H9 (cell line): ENCODE data around the gene SERPINH1. TPM values are rescaled to one million over a fixed set of nuclear protein-coding genes. Genes with fewer than 3 reads are reported as not detected.
A peak's percentile ranks its signal among the peaks of the same experiment; 100 is the strongest.

Experiments
- DNase-seq: peaks from one replicate; pipeline ENCODE4 v3.0.0-alpha.2; 2017
- H2AFZ ChIP-seq: one replicate; pipeline ENCODE4 v1.6.1; 2013; ENCODE audit warnings: mild to moderate bottlenecking, low read length, control low read depth, moderate library complexity
- H2AK5ac ChIP-seq: 2 replicates; pipeline ENCODE4 v1.6.1; 2013; ENCODE audit warnings: low read length, control low read depth, mixed read lengths; ENCODE audit not compliant: insufficient read length
- H2BK120ac ChIP-seq: one replicate; pipeline ENCODE4 v1.6.1; 2013; ENCODE audit warnings: low read depth, mild to moderate bottlenecking, low read length, control low read depth, inconsistent platforms; ENCODE audit not compliant: poor library complexity, severe bottlenecking
- H2BK12ac ChIP-seq: 2 replicates; pipeline ENCODE4 v1.6.1; 2013; ENCODE audit warnings: low read length, control low read depth, mixed read lengths, low read depth; ENCODE audit not compliant: insufficient read length
- H2BK15ac ChIP-seq: 2 replicates; pipeline ENCODE4 v1.6.1; 2013; ENCODE audit warnings: low read depth, low read length, control low read depth
- H2BK20ac ChIP-seq: one replicate; pipeline ENCODE4 v1.6.1; 2013; ENCODE audit warnings: low read depth, mild to moderate bottlenecking, low read length, control low read depth, inconsistent platforms; ENCODE audit not compliant: poor library complexity, severe bottlenecking
- H2BK5ac ChIP-seq: 2 replicates; pipeline ENCODE4 v1.6.1; 2013; ENCODE audit warnings: low read length, control low read depth, mixed read lengths; ENCODE audit not compliant: insufficient read length
- H3K14ac ChIP-seq: 2 replicates; pipeline ENCODE4 v1.6.1; 2013; ENCODE audit warnings: low read length, control low read depth; ENCODE audit not compliant: insufficient read depth
- H3K18ac ChIP-seq: 2 replicates; pipeline ENCODE4 v1.6.1; 2013; ENCODE audit warnings: low read depth, mild to moderate bottlenecking, mixed read lengths, low read length, control low read depth; ENCODE audit not compliant: insufficient read length
- H3K23ac ChIP-seq: 2 replicates; pipeline ENCODE4 v1.6.1; 2013; ENCODE audit warnings: low read length, control low read depth, mixed read lengths, low read depth; ENCODE audit not compliant: insufficient read length
- H3K23me2 ChIP-seq: 2 replicates; pipeline ENCODE4 v1.6.1; 2013; ENCODE audit warnings: low read depth, mild to moderate bottlenecking, mixed read lengths, low read length, control low read depth; ENCODE audit not compliant: insufficient read length, poor library complexity, severe bottlenecking
- H3K27ac ChIP-seq: 2 replicates; pipeline ENCODE4 v1.5.1; 2013; ENCODE audit warnings: low read length, control low read depth, mixed read lengths, low read depth; ENCODE audit not compliant: insufficient read length
- H3K27me3 ChIP-seq: 2 replicates; pipeline ENCODE4 v1.6.1; 2013; ENCODE audit warnings: low read length, control low read depth, inconsistent platforms; ENCODE audit not compliant: insufficient read depth
- H3K4ac ChIP-seq: 2 replicates; pipeline ENCODE4 v1.6.1; 2013; ENCODE audit warnings: low read depth, mild to moderate bottlenecking, control low read depth, inconsistent platforms, low read length, moderate library complexity
- H3K4me1 ChIP-seq: 2 replicates; pipeline ENCODE4 v1.6.1; 2013; ENCODE audit warnings: low read length, control low read depth, inconsistent platforms; ENCODE audit not compliant: insufficient read depth
- H3K4me2 ChIP-seq: 2 replicates; pipeline ENCODE4 v1.6.1; 2013; ENCODE audit warnings: low read length, control low read depth, mixed read lengths; ENCODE audit not compliant: insufficient read length, insufficient read depth
- H3K56ac ChIP-seq: 2 replicates; pipeline ENCODE4 v1.6.1; 2013; ENCODE audit warnings: low read depth, mild to moderate bottlenecking, mixed read lengths, low read length, control low read depth; ENCODE audit not compliant: insufficient read length
- H3K79me1 ChIP-seq: 2 replicates; pipeline ENCODE4 v1.6.1; 2013; ENCODE audit warnings: low read depth, mild to moderate bottlenecking, moderate library complexity, low read length, control low read depth, inconsistent platforms; ENCODE audit not compliant: insufficient read depth, poor library complexity, severe bottlenecking
- H3K79me2 ChIP-seq: 2 replicates; pipeline ENCODE4 v1.6.1; 2013; ENCODE audit warnings: low read length, control low read depth, inconsistent platforms; ENCODE audit not compliant: insufficient read depth
- H3K9ac ChIP-seq: 2 replicates; pipeline ENCODE4 v1.6.1; 2013; ENCODE audit warnings: low read length, control low read depth, mixed read lengths; ENCODE audit not compliant: insufficient read length; ENCODE audit errors: extremely low read depth
- H3K9me3 ChIP-seq: one replicate; pipeline ENCODE4 v1.6.1; 2013; ENCODE audit warnings: low read depth, low read length, inconsistent platforms; ENCODE audit not compliant: control insufficient read depth
- H3T11ph ChIP-seq: one replicate; pipeline ENCODE4 v1.6.1; 2013; ENCODE audit warnings: mild to moderate bottlenecking, low read length, control low read depth, inconsistent platforms
- H4K20me1 ChIP-seq: one replicate; pipeline ENCODE4 v1.6.1; 2013; ENCODE audit not compliant: control insufficient read depth, insufficient read length, insufficient read depth
- H4K5ac ChIP-seq: 2 replicates; pipeline ENCODE4 v1.6.1; 2013; ENCODE audit warnings: low read depth, mild to moderate bottlenecking, mixed read lengths, low read length, control low read depth; ENCODE audit not compliant: insufficient read length
- H4K8ac ChIP-seq: replicated peaks from 2 replicates; pipeline ENCODE4 v1.6.1; 2013; ENCODE audit warnings: low read length, control low read depth, mixed read lengths, low read depth; ENCODE audit not compliant: insufficient read length
- H4K91ac ChIP-seq: 2 replicates; pipeline ENCODE4 v1.6.1; 2013; ENCODE audit warnings: low read depth, mild to moderate bottlenecking, moderate library complexity, mixed read lengths, low read length, control low read depth; ENCODE audit not compliant: insufficient read length
- H3K27ac Mint-ChIP-seq, 3 experiments: 2 replicates in 2 of 3; 3 replicates in 1 of 3; pipeline ENCODE4 v1.8.0; 2020 to 2021; ENCODE audit warnings: mixed read lengths in 3 of 3, mild to moderate bottlenecking in 1 of 3, moderate library complexity in 1 of 3
- H3K27me3 Mint-ChIP-seq: 2 replicates; pipeline ENCODE4 v1.8.0; 2021; ENCODE audit warnings: low read depth, mild to moderate bottlenecking, moderate library complexity, mixed read lengths
- H3K36me3 Mint-ChIP-seq, 3 experiments: 2 replicates in 2 of 3; 3 replicates in 1 of 3; pipeline ENCODE4 v1.8.0; 2020 to 2021; ENCODE audit warnings: low read depth in 3 of 3, mixed read lengths in 3 of 3; ENCODE audit not compliant: insufficient read depth in 1 of 3
- H3K4me1 Mint-ChIP-seq, 2 experiments: 2 replicates each; pipeline ENCODE4 v1.8.0; 2020; ENCODE audit warnings: mixed read lengths in 2 of 2
- H3K4me3 Mint-ChIP-seq, 2 experiments: 2 replicates in 1 of 2; 3 replicates in 1 of 2; pipeline ENCODE4 v1.8.0; 2020 to 2021; ENCODE audit warnings: mild to moderate bottlenecking in 2 of 2, mixed read lengths in 2 of 2, moderate library complexity in 1 of 2
- H3K9me3 Mint-ChIP-seq, 2 experiments: 2 replicates in 1 of 2; 3 replicates in 1 of 2; pipeline ENCODE4 v1.8.0; 2020; ENCODE audit warnings: mild to moderate bottlenecking in 2 of 2, mixed read lengths in 2 of 2, moderate library complexity in 1 of 2
- WGBS: extraction: QIAGEN DNeasy Blood & Tissue Kit; methylation state at CpG from one replicate; pipeline ENCODE4 v1.1.7; 2013; ENCODE audit warnings: missing lambda C conversion rate, low lambda C conversion rate, mixed read lengths; ENCODE audit not compliant: insufficient read length; ENCODE audit errors: extremely low coverage; 5-methylcytosine and 5-hydroxymethylcytosine counted together
- total RNA-seq: library from RNA; stranded (reverse); gene quantifications from 2 replicates; pipeline ENCODE4 v1.2.1, GENCODE V29; 2021
- TF ChIP-seq, protein P1 (sequence below): fragments of 200-600 bp; sonication (generic); conservative IDR thresholded peaks from 3 replicates; pipeline ENCODE4 v1.8.0; 2021; ENCODE audit warnings: antibody characterized with exemption, mild to moderate bottlenecking

Gene SERPINH1
- total RNA-seq, 1 experiment from 2014 or later, result 253 TPM

DNA sequence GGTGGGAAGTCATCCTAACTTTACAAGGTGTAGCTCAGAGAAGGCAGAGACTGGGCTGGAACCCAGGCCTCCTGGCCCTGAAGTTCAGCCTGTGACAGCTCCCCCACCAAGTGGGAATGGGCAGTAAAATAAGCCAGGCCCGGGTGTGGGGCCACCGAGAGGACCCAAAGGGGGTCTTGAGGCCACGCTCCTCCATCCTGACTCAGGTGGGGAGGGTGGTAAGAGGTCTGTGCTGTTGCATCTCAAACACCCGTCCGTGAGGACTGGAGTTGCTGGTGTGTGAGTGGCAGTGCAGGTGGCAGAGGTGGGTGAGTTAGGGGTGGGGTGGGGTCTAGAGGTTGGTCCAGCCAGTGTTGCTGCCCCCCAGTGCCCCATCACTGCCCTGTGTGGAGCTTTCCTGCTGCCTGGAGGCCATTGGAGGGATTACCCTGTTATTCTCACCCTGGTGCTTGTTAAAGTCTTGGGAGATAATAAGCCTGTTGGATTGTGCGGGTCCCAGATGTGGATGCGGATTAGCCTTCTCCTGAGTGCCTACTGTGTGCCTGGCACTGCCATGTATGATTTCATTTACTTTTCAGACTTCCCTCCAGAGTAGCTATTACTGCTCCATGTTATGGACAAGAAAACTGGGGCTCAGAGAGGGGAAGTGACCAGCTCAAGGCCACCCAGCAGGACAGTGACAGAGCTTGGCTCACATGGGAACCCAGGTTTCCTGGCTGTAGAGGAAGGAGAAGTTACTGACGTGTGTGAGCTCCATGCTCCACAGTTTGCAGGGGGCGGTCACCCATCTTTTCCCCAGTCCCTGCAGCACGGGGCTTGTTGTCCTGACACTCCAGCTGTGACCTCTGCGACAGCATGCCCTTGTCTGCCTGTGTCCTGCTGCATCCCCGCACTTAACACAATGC, 12.9 kb downstream of the SERPINH1 start:
- H4K8ac ChIP-seq, result no peak overlapping the region
- no peak overlapping the region for H3K23ac ChIP-seq
- H3K9me3 Mint-ChIP-seq, result no peaks in the 10 kb centered on the region
- peaks cover 23 to 49% (median 42%) of the 10 kb centered on the region in 3 experiments for H3K36me3 Mint-ChIP-seq
- H4K91ac ChIP-seq, result no peak overlapping the region
- TF ChIP-seq, protein P1, sequence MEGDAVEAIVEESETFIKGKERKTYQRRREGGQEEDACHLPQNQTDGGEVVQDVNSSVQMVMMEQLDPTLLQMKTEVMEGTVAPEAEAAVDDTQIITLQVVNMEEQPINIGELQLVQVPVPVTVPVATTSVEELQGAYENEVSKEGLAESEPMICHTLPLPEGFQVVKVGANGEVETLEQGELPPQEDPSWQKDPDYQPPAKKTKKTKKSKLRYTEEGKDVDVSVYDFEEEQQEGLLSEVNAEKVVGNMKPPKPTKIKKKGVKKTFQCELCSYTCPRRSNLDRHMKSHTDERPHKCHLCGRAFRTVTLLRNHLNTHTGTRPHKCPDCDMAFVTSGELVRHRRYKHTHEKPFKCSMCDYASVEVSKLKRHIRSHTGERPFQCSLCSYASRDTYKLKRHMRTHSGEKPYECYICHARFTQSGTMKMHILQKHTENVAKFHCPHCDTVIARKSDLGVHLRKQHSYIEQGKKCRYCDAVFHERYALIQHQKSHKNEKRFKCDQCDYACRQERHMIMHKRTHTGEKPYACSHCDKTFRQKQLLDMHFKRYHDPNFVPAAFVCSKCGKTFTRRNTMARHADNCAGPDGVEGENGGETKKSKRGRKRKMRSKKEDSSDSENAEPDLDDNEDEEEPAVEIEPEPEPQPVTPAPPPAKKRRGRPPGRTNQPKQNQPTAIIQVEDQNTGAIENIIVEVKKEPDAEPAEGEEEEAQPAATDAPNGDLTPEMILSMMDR, result peak; percentile 44
- no peak overlapping the region for H2AFZ ChIP-seq
- no peak overlapping the region for H3K18ac ChIP-seq
- no peaks in the 10 kb centered on the region for H3K27me3 ChIP-seq
- peak; percentile 41 for DNase-seq
- no peak overlapping the region for H3K4me3 Mint-ChIP-seq
- H2BK12ac ChIP-seq, result no peak overlapping the region
- no peak overlapping the region for H2BK120ac ChIP-seq
- no peak overlapping the region for H3K9ac ChIP-seq
- no peak overlapping the region for H2AK5ac ChIP-seq
- peaks cover 10 to 11% of the 10 kb centered on the region in 2 experiments; a peak in 3 of 4 replicates for H3K4me1 Mint-ChIP-seq
- no peak overlapping the region for H2BK15ac ChIP-seq
- no peak overlapping the region for H3K4ac ChIP-seq
- no peak overlapping the region for H3K56ac ChIP-seq
- no peaks in the 10 kb centered on the region for H3K9me3 ChIP-seq
- no peak overlapping the region for H4K5ac ChIP-seq
- H3K79me2 ChIP-seq, result no peaks in the 10 kb centered on the region
- H3K27me3 Mint-ChIP-seq, result peaks cover 6% of the 10 kb centered on the region; the same call in 1 of the 2 replicates
- H3K79me1 ChIP-seq, result no peaks in the 10 kb centered on the region
- H3K23me2 ChIP-seq, result no peaks in the 10 kb centered on the region
- no peak overlapping the region for H3K27ac ChIP-seq
- no peak overlapping the region for H2BK5ac ChIP-seq
- H3K27ac Mint-ChIP-seq, result peak overlapping the region; percentile 23 to 84 (median 33); a peak in 3 of 7 replicates
- WGBS, result no CpG with 5 or more reads among the region's 12 CpGs
- H3K14ac ChIP-seq, result no peak overlapping the region
- no peak overlapping the region for H3K4me2 ChIP-seq
- no peak overlapping the region for H2BK20ac ChIP-seq
- H3K4me1 ChIP-seq, result no peaks in the 10 kb centered on the region
- no peaks in the 10 kb centered on the region for H4K20me1 ChIP-seq
- H3T11ph ChIP-seq, result no peak overlapping the region
